GM12872 (cell line): ENCODE results near the gene BACH1.

Experiments
- TF ChIP-seq, protein P1 (sequence below): IDR thresholded peaks from 3 replicates; pipeline ENCODE4 v1.5.1; 2011; ENCODE audit warnings: low read depth, mild to moderate bottlenecking, low read length, moderate library complexity; ENCODE audit not compliant: insufficient read depth

The BACH1 gene

DNA sequence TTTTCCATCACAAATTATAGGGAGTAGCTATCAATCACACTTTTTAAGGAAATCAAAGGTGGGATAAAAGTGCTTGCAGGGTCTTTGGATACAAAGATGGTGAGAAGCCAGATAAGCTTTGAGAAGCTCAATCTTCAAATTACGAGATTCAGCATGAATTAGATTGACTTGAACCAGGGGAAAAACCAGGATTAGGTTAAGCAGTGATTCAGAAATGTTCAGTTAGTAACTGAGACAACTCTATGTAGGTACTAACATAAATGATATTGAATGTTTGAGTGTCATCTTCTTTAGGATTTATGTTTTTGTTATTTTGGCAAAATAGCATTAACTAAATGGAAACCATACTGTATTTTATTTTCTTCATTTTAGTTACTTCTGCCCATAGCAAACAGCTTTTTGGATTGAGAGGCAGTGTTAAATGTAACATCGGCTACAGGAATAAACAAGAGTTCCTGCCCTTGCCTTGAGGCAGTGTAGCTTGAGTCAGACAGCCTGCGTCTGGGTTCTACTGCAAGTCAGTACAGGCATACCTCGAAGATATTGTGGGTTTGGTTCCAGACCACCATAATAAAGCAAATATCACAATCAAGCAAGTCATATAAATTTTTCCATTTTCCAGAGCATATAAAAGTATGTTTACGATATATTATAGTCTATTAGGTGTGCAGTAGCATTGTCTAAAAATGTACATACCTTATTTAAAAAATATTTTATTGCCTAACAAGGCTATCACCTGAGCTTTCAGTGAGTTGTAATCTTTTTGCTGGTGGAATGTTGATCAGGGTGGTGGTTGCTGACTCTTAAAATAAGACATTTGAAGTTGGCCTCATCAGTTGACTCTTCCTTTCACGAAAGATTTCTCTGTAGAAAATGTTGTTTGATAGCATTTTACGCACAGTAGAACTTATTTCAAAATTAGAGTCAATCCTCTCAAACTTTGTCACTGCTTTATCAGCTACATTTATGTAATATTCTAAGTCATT is 36.9 kb upstream of the BACH1 start:
- TF ChIP-seq, protein P1, sequence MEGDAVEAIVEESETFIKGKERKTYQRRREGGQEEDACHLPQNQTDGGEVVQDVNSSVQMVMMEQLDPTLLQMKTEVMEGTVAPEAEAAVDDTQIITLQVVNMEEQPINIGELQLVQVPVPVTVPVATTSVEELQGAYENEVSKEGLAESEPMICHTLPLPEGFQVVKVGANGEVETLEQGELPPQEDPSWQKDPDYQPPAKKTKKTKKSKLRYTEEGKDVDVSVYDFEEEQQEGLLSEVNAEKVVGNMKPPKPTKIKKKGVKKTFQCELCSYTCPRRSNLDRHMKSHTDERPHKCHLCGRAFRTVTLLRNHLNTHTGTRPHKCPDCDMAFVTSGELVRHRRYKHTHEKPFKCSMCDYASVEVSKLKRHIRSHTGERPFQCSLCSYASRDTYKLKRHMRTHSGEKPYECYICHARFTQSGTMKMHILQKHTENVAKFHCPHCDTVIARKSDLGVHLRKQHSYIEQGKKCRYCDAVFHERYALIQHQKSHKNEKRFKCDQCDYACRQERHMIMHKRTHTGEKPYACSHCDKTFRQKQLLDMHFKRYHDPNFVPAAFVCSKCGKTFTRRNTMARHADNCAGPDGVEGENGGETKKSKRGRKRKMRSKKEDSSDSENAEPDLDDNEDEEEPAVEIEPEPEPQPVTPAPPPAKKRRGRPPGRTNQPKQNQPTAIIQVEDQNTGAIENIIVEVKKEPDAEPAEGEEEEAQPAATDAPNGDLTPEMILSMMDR, result no peak

DNA sequence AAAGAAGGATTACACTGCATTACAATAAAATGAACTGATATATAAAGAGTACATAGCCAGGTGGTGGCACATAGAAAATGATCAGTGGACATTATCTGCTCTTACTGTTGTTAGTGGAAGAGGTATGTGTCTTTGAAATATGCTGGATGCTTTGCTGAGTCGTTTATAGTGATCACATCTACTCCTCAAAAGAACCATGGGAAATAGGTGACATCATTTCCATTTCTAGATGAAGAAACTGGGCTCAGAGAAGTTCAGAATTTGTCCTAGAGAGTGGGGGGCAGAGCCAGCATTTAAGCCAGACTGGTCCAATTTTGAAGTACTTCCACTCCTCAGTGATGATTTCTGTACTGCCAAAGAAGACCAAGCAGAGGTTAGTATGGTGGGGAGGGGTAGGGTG is 34.0 kb upstream of the BACH1 start:
- TF ChIP-seq, protein P1, result no peak

DNA sequence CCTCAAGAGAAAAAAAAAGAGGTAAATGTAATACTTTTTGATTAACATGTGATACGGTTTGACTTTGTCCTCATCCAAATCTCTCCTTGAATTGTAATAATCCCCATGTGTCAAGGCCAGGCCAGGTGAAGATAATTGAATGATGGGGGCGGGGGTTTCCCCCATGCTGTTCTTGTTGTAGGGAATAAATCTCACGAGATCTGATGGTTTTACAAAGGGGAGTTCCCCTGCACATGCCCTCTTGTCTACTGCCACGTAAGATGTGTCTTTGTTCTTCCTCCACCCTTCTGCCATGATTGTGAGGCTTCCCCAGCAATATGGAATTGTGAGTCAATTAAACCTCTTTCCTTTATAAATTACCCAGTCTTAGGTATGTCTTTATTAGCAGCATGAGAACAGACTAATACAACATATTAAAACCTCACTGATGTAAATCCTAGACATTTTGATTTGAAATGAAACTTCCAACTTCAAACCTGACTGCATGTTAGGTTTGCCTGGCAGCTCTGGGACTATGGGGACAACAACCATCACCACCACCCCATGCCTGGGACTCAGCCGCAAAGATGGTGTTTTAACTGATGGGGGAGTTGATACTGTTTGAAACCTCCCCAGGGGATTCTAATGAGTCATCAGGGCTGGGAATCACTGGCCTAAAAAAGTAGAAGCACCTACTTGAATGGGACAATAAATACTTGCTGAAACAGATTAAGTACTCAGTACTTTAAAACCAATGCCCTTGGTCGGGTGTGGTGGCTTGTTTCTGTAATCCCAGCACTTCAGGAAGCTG is 32.8 kb upstream of the BACH1 start:
- TF ChIP-seq, protein P1, result no peak

DNA sequence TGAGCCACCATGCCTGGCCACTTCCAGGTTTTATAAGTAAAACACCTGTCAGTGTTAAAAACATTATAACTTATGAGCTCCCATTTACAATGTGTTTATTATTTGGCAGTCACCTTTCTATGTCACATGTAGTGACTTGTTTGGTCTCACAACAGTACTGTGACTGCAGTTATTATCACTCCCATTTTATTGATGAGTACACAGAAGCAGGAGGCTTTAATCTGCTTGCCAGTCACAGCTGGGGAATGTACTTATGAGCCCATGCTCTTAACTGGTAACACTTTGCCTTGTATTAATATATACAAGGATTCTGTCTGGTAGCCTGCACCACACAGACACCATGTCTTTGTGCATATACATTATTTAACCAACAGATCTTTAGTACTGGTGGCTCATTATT is 31.1 kb upstream of the BACH1 start:
- TF ChIP-seq, protein P1, result no peak

DNA sequence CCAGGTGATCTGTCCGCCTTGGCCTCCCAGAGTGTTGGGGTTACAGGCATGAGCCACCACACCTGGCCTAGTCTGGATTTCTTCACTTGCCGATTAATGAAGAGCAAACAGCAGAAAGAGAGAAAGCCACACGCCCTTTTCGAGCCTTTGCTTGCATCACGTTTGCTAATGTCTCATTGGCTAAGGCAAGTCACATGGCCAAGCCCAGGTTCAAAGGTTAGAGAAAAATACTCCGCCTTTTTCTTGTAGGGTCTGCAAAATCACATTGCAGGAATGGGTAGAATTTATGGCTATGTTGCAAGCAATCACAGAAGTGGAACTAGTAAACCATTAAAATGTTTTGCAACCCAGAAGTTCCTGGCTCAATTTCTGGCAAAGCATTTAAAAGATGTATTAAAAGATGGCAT is 26.8 kb upstream of the BACH1 start:
- TF ChIP-seq, protein P1, result no peak

DNA sequence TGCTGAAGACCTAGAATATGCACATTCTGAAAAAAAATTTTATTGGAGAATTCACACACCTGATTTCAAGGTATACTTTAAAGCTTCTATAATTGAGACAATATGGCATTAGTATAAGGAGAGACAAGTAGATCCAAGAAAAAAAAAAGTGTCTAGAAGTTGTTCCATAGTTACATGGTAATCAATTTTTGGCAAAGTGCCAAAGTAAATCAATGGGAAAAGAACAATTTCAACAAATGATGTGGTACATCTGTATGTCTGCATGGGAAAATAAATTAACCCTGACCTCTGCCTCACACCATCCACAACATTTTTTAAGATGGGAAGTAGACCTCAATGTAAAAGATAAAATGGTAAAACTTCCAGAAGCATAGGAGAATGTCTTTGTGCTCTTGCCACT is 21.3 kb upstream of the BACH1 start:
- TF ChIP-seq, protein P1, result no peak

DNA sequence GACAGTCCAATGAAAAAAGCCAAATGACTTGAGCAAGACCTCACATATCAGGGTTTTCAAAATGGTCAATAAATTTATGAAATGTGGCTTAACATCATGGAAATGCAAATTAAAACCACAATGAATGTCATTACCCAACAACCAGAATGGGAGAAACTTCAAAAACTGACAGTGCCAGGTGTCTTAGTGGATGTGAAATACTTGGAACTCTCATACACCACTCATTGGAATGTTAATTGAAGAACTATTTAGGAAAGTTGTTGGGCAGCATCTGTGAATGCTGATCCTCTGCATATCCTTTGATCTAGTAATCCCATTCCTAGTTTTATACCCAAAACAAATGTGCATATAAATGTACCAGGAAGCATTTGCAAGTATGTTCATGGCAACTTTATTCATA is 19.2 kb upstream of the BACH1 start:
- TF ChIP-seq, protein P1, result no peak
